GM18873 (cell line): ENCODE data around the gene MMP15.
"Not testable (repeated sequence)": the region's sequence is repeated elsewhere in the genome, so short reads cannot be mapped to it uniquely, and the experiment has no call there.

Source experiments
- ATAC-seq: cut with Tn5 transposase; IDR thresholded peaks from one replicate; pipeline ENCODE4 v1.9.1; 2021; ENCODE audit warnings: mild to moderate bottlenecking, moderate library complexity, moderate number of reproducible peaks; ENCODE audit not compliant: unreplicated experiment, low FRiP score

The MMP15 gene

DNA sequence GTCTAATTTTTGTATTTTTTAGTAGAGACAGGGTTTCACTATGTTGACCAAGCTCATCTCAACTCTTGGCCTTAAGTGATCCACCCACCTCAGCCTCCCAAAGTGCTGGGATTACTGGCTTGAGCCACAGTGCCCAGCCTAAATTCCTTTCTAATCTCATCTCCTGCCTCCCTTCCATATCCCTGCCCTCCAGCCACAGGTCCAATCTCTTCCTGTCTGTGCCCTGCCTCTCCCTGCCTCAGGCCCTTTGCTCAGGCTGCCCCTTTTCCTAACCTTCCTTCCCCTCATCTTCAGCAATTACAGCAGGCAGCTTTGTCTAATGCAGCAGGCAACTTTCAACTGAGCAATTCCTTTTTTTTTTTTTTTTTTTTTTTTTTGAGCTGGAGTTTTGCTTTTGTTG is 56.8 kb downstream of the MMP15 start:
- no peak for ATAC-seq

DNA sequence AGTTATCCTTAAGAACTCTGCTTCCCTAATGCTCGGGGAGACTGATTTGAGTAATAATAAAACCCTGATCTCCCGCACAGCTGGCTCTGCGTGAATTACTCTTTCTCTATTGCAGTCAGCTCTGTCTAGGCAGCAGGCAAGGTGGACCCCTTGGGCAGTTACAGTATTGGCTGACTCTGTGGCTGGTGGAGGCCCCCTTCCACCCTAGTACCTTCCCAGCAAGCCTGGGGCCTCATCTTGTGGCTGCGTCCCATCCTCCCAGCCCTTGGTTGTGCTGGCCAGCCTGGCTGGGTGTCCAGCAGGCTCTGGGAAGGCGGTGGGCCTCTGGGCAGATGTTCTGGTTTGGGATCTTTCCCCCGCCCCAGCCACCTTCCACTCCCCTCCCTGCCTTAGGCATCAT is 59.1 kb downstream of the MMP15 start:
- ATAC-seq, result no peak

DNA sequence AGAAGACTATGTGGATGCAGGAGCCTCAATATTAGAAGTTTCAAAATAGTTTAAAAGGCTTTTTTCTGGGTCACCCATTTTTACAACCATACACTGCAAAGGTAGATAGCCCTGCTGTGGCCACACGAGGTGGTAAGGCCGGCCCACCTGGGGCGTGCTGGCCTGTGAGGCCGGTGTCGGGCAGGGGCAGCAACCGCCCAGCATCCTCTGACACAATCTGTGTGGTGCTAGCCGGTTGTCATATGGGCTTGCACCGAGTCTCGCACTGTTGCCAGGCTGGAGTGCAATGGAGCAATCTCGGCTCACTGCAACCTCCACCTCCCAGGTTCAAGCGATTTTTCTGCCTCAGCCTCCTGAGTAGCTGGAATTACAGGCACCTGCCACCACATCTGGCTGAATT is 59.6 kb downstream of the MMP15 start:
- no peak for ATAC-seq

DNA sequence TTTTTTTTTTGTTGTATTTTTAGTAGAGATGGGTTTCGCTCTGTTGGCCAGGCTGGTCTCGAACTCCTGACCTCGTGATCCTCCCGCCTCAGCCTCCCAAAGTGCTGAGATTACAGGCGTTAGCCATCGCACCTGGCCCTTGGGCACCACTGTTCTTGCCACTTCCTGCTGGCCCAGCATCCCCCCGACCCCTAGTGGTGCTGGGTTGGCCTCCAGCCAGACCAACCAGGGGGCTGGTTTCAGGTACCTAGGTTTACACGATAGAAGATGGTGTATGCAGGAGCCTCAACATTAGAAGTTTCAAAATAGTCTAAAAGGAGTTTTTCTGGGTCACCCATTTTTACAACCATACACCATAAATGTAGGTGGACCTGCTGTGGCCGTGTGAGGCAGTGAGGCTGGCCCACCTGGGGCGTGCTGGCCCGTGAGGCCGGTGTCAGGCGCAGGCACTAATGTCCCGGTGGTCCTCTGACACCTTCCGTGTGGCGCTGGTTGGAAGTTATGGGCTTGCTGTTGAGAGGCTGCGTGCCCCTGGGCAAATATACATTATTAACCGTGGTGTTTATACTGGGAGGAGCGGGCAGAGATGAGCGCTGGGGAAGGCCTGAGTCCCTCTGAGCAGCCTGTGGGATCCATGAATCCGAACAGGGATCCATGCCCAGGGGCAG is 60.2 kb downstream of the MMP15 start:
- no peak for ATAC-seq

DNA sequence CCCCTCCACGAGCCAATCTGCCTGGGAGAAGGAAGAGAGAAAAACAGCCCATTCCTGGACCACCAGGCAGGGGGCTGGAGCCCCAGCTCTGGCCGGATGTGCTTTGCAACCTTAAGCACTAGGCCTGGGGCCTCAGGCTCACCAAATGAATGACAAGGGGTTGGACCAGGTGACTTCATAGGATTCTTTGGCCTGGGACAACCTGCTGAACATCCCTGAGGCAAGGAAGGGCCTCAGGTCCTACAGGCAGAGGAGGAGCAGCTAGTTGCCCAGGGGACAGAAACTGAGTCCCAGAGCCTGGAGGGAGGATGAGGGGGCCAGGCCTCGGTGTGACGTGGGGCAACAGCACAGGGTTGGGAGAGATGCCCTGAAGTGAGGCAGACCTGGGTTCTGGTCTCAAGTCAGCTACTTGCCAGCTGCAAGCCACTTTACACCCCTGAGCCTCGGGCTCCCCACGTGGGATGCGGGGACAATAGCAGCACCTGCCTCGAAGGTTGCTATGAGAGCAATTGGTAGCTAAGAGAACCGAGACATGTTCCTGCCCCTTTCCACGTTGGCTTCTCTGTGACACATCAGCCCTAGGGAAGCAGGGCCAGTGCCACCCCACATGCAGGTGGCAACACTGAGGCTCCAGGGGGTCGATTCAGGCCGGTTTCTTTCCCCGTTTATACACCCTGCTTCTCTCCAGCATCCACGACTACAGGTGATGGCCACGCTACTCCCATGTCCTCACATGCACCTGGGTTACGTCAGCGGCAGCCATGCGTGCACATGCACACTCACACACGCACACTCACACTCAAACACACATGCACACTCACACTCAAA is 61.0 kb downstream of the MMP15 start:
- no peak for ATAC-seq

DNA sequence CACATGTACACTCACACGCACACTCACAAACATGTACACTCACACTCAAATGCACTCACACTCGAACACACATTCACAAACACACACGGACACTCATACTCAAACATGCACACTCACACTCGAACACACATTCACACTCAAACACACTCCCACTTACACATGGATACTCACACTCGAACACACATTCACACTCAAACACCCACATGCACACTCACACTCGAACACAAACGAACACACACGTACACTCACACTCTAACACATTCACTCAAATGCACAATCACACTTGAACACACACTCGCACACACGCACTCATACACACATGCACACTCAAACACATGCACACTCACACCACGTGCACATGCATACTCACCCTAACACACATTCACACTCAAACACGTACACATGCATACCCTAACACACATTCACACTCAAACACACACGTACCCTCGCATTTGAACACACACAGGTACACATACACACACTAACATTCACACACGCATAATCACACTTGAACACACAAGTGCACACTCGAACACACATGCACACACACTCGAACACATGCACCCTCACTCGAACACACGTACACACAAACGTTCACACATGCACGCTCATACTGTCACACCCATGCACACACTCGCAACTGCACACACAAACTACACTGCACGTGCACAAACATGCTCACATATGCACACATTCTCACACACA is 61.8 kb downstream of the MMP15 start:
- ATAC-seq, result no peak

DNA sequence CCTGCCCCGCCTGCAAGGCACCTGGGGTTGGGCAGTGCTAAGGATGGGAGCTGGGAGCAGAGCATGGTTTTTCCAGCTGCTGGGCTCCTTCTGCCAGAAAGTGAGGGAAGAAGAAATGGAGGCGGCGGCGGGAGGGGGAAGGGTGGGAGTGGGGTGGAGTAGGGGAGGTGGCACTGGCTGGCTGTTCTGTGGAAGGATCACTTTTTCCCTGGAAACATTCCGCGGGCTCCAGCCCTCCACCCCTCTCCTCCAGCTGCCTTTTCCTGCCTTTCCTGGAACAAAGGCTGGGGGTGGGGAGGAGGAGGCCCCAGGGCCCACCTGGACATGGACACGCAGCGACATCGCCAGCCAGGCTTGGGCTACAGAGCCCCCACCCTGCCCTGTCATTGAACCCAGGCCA is 62.5 kb downstream of the MMP15 start:
- ATAC-seq, result no peak

DNA sequence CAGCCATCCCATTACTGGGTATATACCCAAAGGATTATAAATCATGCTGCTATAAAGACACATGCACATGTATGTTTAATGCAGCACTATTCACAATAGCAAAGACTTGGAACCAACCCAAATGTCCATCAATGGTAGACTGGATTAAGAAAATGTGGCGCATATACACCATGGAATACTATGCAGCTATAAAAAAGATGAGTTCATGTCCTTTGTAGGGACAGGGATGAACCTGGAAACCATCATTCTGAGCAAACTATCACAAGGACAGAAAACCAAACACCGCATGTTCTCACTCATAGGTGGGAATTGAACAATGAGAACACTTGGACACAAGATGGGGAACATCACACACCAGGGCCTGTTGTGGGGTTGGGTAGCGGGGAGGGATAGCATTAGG is 64.8 kb downstream of the MMP15 start:
- ATAC-seq, result not testable (repeated sequence)

DNA sequence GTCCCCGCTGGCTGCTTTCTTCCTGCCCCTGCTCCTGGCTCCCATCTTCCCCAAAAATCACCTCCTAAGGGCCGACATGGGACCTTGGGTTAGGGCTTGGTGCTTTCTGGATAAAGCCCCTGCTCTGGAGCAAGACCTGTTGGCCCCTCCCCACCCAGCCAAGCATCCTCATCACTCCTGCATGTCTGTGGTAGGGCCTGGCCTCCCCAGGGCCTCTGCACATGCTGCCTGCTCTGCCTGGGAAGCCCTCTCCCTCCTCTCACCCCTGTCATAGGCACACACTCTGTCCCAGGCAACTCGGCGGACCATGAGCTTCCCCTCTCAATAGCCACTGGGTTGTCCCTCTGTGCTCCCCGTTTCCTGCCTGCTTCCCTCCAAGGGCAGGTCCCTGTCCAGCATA is 68.5 kb downstream of the MMP15 start:
- ATAC-seq, result no peak

DNA sequence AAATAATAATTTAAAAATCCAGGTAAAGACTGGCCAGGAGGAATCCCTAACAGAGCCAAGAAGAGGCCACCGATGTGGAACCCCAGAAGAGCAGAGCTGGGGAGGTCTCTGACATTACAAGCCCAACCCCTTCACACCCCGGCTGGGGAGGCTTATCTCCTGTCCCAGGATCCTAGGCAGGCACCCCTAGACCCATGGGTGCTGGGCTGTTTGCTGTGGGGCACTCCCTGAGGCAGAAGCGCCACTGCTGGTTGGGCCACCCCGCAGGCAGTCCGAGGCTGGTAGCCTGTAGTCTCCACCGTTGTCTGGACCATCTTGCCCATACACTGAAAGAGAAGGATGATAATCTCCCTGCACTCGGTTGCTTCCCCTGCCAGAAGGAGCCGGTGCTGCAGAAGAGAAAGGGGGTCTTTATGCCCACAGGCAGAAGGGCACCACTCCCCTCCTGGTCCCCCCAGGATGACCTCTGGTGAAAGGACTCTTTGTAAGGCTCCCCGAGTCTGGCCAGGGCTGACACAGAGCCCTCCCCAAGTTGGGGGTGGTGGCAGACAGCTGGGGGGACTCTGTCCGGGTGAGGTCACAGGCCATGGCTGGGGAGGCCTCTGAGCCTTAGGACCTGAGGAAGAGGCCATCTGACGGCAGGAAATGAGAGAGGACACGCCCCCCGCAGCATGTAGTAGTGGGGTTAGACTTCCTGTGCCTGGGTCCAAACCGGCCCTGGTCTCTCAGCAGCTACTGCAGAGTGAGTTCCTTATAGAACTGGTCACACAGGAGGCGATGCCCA is 69.4 kb downstream of the MMP15 start:
- no peak for ATAC-seq

DNA sequence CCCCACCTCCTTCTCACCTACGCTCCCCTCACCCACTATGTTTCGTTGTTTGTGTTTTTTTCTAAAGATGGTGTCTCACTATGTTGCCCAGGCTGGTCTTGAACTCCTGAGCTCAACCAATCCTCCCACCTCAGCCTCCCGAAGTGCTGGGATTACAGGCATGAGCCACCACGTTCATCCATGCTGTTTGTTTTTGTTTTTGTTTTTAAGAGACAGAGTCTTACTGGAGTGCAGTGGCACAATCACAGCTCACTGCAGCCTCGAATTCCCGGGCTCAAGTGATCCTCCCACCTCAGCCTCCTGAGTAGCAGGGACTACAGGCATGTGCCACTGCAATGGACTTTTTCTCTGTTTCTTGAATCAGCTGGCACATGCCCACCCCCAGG is 70.0 kb downstream of the MMP15 start:
- not testable (repeated sequence) for ATAC-seq

DNA sequence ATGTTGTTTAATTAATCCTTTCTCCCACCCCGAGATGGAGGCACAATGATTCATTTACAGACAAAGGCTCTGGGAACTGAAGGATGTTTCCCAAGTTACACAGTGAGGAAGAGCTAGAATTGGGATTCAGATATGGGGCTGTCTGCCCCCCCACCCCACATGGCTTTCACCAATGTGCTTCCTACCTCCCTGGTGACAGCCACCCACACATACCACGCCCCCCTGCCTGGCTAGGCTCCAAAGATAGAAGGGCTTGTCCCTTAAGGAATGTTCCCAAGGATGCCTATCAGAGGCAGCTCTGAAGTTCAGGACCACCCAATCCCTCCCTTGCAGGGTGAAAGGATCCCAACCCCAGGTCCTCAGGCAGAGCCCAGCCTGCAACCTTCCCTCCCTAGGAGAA is 70.7 kb downstream of the MMP15 start:
- no peak for ATAC-seq
